ENCODE data around the gene ROR2. TPM values are rescaled to one million over a fixed set of nuclear protein-coding genes. Genes with fewer than 3 reads are reported as not detected.
A peak's percentile ranks its signal among the peaks of the same experiment; 100 is the strongest.

The ROR2 gene
- total and polyA plus RNA-seq, 8 donors = 3.0 to 21.4 (median 9.8) TPM

DNA sequence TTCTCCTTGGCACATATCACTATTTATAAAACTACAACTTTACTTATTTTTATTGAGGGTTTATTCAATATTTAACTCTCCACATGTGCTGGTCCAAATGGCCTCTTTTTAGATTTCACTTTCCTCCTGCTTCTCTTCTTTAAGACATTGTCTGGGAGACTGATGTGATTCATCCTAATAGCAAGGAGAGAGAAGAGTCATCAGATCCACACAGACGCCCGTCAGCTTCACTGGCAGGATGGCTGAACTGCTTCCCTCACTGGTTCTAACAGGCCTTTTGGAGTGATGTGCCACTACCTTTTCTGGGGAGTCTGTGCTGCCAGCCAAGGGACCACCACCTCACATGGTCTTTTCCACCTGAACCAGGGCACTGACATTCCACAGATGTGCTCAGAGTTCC, 16.5 kb upstream of the ROR2 start:
- Histone ChIP-seq H3K36me3 (no peaks in the 10 kb centered on the region), H3K27ac (no peak overlapping the region), H3K4me3 (no peak overlapping the region), H3K4me1 (no peaks in the 10 kb centered on the region), H3K9me3 (peaks cover 0 to 6% (median 2%) of the 10 kb centered on the region in 4 donors), H3K27me3 (no peaks in the 10 kb centered on the region)
- 88 to 97% (median 88%) methylated on average over 2 of the region's 2 CpGs for WGBS, 5 donors
- TF ChIP-seq EP300 (IDR thresholded peaks at IDR 0.05) = no peak
- TF ChIP-seq, protein P1, sequence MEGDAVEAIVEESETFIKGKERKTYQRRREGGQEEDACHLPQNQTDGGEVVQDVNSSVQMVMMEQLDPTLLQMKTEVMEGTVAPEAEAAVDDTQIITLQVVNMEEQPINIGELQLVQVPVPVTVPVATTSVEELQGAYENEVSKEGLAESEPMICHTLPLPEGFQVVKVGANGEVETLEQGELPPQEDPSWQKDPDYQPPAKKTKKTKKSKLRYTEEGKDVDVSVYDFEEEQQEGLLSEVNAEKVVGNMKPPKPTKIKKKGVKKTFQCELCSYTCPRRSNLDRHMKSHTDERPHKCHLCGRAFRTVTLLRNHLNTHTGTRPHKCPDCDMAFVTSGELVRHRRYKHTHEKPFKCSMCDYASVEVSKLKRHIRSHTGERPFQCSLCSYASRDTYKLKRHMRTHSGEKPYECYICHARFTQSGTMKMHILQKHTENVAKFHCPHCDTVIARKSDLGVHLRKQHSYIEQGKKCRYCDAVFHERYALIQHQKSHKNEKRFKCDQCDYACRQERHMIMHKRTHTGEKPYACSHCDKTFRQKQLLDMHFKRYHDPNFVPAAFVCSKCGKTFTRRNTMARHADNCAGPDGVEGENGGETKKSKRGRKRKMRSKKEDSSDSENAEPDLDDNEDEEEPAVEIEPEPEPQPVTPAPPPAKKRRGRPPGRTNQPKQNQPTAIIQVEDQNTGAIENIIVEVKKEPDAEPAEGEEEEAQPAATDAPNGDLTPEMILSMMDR (IDR thresholded peaks at IDR 0.05) = no peak
- no peak for TF ChIP-seq POLR2AphosphoS5 (IDR thresholded peaks at IDR 0.05)
- no peak for TF ChIP-seq POLR2A (IDR thresholded peaks at IDR 0.05)
- intact Hi-C loops (cut with DNase I; ENCODE audit: low total_unique reads) = no loop called here
- DNase-seq = no peak

DNA sequence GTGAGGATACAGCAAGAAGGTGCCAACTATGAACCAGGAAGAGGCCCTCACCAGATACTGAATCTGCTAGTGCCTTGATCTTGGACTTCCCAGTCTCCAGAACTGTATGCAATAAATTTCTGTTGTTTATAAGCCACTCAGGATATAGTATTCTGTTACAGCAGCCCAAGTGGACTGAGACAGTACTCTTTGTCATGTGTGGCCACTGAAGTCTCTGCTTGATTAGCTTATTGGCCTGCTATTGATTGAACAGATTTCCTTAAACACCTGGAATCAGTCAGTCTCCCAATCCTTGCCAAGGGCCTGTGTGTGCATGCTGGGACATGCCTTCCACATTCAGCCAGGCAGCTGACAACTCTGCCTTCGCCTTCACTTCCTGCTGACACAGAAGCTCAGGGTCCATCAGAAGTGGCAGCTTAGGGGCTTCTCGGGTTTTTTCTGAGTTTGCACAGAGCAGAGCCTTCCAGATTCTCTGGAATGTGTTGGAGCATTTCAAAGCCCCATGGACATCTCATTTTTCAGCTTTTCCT, 13.7 kb upstream of the ROR2 start:
- Histone ChIP-seq H3K27ac (no peak overlapping the region), H3K4me1 (no peaks in the 10 kb centered on the region), H3K27me3 (no peaks in the 10 kb centered on the region), H3K4me3 (no peak overlapping the region), H3K9me3 (peaks cover 0 to 16% (median 11%) of the 10 kb centered on the region in 4 donors), H3K36me3 (no peaks in the 10 kb centered on the region)
- no peak for DNase-seq
- WGBS, 5 donors = 70 to 82% (median 79%) methylated on average over 2 of the region's 2 CpGs
- intact Hi-C loops (cut with DNase I; ENCODE audit: low total_unique reads) = no loop called here
- TF ChIP-seq, protein P1 (IDR thresholded peaks at IDR 0.05) = no peak
- TF ChIP-seq EP300 (IDR thresholded peaks at IDR 0.05) (no peak), POLR2A (IDR thresholded peaks at IDR 0.05) (no peak), POLR2AphosphoS5 (IDR thresholded peaks at IDR 0.05) (no peak)

DNA sequence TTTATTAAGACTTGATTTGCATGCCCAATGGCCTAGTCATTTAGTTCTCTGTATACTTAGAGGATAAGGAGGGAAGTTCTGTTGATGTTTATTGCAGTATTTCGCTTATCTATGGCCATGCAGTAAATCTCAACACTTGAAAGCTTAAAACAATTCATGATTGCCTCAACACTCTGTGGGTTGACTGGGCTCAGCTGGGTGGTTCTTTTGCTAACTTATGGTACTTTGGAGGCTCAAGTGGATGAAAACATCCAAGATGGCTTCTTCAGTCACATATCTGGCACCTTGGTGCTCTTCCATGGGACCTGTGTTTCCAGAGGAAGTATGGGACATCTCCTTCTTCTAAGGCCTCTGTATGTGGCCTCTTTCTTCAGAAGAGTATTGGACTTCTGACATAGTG, 10.3 kb upstream of the ROR2 start:
- Histone ChIP-seq H3K27ac (no peak overlapping the region), H3K4me3 (no peak overlapping the region), H3K4me1 (no peaks in the 10 kb centered on the region), H3K36me3 (no peaks in the 10 kb centered on the region), H3K27me3 (no peaks in the 10 kb centered on the region), H3K9me3 (peaks cover 0 to 16% (median 11%) of the 10 kb centered on the region in 4 donors)
- TF ChIP-seq POLR2AphosphoS5 (IDR thresholded peaks at IDR 0.05) (no peak), EP300 (IDR thresholded peaks at IDR 0.05) (no peak), POLR2A (IDR thresholded peaks at IDR 0.05) (no peak)
- intact Hi-C loops (cut with DNase I; ENCODE audit: low total_unique reads) = no loop called here
- DNase-seq = no peak
- 75 to 100% (median 92%) methylated on average over 1 of the region's 1 CpG for WGBS, 5 donors

DNA sequence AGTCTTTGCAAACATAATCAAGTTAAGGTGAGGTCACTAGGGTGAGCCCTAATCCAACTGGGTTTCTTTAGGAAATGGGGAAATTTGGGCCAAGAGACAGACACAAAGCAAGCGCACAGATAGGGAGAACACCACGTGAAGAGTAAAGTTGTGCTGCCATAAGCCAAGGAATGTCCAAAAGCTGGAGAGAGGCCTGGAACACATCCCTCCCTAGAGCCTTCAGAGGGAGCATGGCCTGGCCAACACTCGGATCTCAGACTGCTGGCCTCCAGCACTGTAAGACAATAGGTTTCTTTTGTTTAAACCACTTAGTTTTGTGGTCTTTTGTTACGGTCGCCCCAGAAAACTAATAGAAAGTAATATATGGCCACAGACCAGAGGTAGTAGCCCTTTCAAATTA, 8.1 kb upstream of the ROR2 start:
- DNase-seq = peak in 1 of 2 donors; percentile 52
- TF ChIP-seq, protein P1 (IDR thresholded peaks at IDR 0.05) = no peak
- TF ChIP-seq EP300 (IDR thresholded peaks at IDR 0.05) (no peak), POLR2A (IDR thresholded peaks at IDR 0.05) (no peak), POLR2AphosphoS5 (IDR thresholded peaks at IDR 0.05) (no peak)
- Histone ChIP-seq H3K27me3 (no peaks in the 10 kb centered on the region), H3K4me1 (peaks cover 0 to 13% (median 12%) of the 10 kb centered on the region in 4 donors), H3K4me3 (no peak overlapping the region), H3K27ac (no peak overlapping the region), H3K36me3 (no peaks in the 10 kb centered on the region), H3K9me3 (peaks cover 0 to 11% (median 9%) of the 10 kb centered on the region in 4 donors)
- intact Hi-C loops (cut with DNase I; ENCODE audit: low total_unique reads) = loop anchor here (10.0 kb wide), 1 partner anchor 183 kb away; no protein-coding TSS in a partner anchor
- WGBS, 5 donors = 63 to 87% (median 79%) methylated on average over 5 of the region's 5 CpGs
